Measurements from ENCODE around the gene NPHP4.

Gene NPHP4

GRCh38 chr1:5880630-5881405 lies 111.4 kb downstream of the NPHP4 start:
- TF ChIP-seq FOXP2 (optimal IDR thresholded peaks at IDR 0.05; ENCODE audit: control extremely low read depth, extremely low read length, insufficient read depth) (no peak), POLR2AphosphoS5 (IDR thresholded peaks at IDR 0.05; ENCODE audit: borderline replicate concordance, low read depth, low read length) (no peak), EZH2 (IDR thresholded peaks at IDR 0.05) (no peak)
- no peaks in the 10 kb centered on the region for H3K9me3 ChIP-seq (ENCODE audit: low read depth, low read length)
- no peak overlapping the region for H3K27ac ChIP-seq
- H3K4me3 ChIP-seq: no peak overlapping the region
- DNase-seq (ENCODE audit: low read depth, low spot score): no peak
- no peak overlapping the region for H3K9ac ChIP-seq (ENCODE audit: insufficient read length)
- H3K36me3 ChIP-seq (ENCODE audit: insufficient read depth, low read length): peaks cover 6% of the 10 kb centered on the region; the same call in 1 of the 2 replicates

GRCh38 chr1:5879421-5879820 lies 112.8 kb downstream of the NPHP4 start:
- H3K9me3 ChIP-seq (ENCODE audit: low read depth, low read length): no peaks in the 10 kb centered on the region
- no peak overlapping the region for H3K27ac ChIP-seq
- DNase-seq (ENCODE audit: low read depth, low spot score): no peak
- peaks cover 6% of the 10 kb centered on the region; the same call in 1 of the 2 replicates for H3K36me3 ChIP-seq (ENCODE audit: insufficient read depth, low read length)
- TF ChIP-seq EZH2 (IDR thresholded peaks at IDR 0.05) (no peak), FOXP2 (optimal IDR thresholded peaks at IDR 0.05; ENCODE audit: control extremely low read depth, extremely low read length, insufficient read depth) (no peak), POLR2AphosphoS5 (IDR thresholded peaks at IDR 0.05; ENCODE audit: borderline replicate concordance, low read depth, low read length) (no peak)
- H3K9ac ChIP-seq (ENCODE audit: insufficient read length): no peak overlapping the region
- no peak overlapping the region for H3K4me3 ChIP-seq

GRCh38 chr1:5878971-5879370 lies 113.3 kb downstream of the NPHP4 start:
- TF ChIP-seq EZH2 (IDR thresholded peaks at IDR 0.05) (no peak), FOXP2 (optimal IDR thresholded peaks at IDR 0.05; ENCODE audit: control extremely low read depth, extremely low read length, insufficient read depth) (no peak), POLR2AphosphoS5 (IDR thresholded peaks at IDR 0.05; ENCODE audit: borderline replicate concordance, low read depth, low read length) (no peak)
- no peak for DNase-seq (ENCODE audit: low read depth, low spot score)
- H3K4me3 ChIP-seq: no peak overlapping the region
- no peak overlapping the region for H3K9ac ChIP-seq (ENCODE audit: insufficient read length)
- no peak overlapping the region for H3K27ac ChIP-seq
- H3K9me3 ChIP-seq (ENCODE audit: low read depth, low read length): no peaks in the 10 kb centered on the region
- H3K36me3 ChIP-seq (ENCODE audit: insufficient read depth, low read length): peaks cover 6% of the 10 kb centered on the region; the same call in 1 of the 2 replicates

- TF ChIP-seq EZH2 (IDR thresholded peaks at IDR 0.05): no peak
- no peak for TF ChIP-seq POLR2AphosphoS5 (IDR thresholded peaks at IDR 0.05; ENCODE audit: borderline replicate concordance, low read depth, low read length)
- no peak for TF ChIP-seq FOXP2 (optimal IDR thresholded peaks at IDR 0.05; ENCODE audit: control extremely low read depth, extremely low read length, insufficient read depth)
- Histone ChIP-seq H3K27ac (no peak overlapping the region), H3K4me3 (no peak overlapping the region), H3K9me3 (ENCODE audit: low read depth, low read length) (no peaks in the 10 kb centered on the region), H3K9ac (ENCODE audit: insufficient read length) (no peak overlapping the region), H3K36me3 (ENCODE audit: insufficient read depth, low read length) (peaks cover 6% of the 10 kb centered on the region; the same call in 1 of the 2 replicates)
- DNase-seq (ENCODE audit: low read depth, low spot score): no peak
These were observed 114.3 kb downstream of the NPHP4 start for GRCh38 chr1:5877683-5878530.

- no peak for DNase-seq (ENCODE audit: low read depth, low spot score)
- Histone ChIP-seq H3K9me3 (ENCODE audit: low read depth, low read length) (no peaks in the 10 kb centered on the region), H3K4me3 (no peak overlapping the region), H3K36me3 (ENCODE audit: insufficient read depth, low read length) (peaks cover 6% of the 10 kb centered on the region; the same call in 1 of the 2 replicates), H3K9ac (ENCODE audit: insufficient read length) (no peak overlapping the region), H3K27ac (no peak overlapping the region)
- TF ChIP-seq EZH2 (IDR thresholded peaks at IDR 0.05): no peak
- no peak for TF ChIP-seq FOXP2 (optimal IDR thresholded peaks at IDR 0.05; ENCODE audit: control extremely low read depth, extremely low read length, insufficient read depth)
- TF ChIP-seq POLR2AphosphoS5 (IDR thresholded peaks at IDR 0.05; ENCODE audit: borderline replicate concordance, low read depth, low read length): no peak
These were observed 115.2 kb downstream of the NPHP4 start for GRCh38 chr1:5877001-5877400.

- H3K36me3 ChIP-seq (ENCODE audit: insufficient read depth, low read length): peaks cover 6% of the 10 kb centered on the region; the same call in 1 of the 2 replicates
- no peak overlapping the region for H3K9ac ChIP-seq (ENCODE audit: insufficient read length)
- no peak for DNase-seq (ENCODE audit: low read depth, low spot score)
- H3K9me3 ChIP-seq (ENCODE audit: low read depth, low read length): no peaks in the 10 kb centered on the region
- no peak for TF ChIP-seq POLR2AphosphoS5 (IDR thresholded peaks at IDR 0.05; ENCODE audit: borderline replicate concordance, low read depth, low read length)
- TF ChIP-seq EZH2 (IDR thresholded peaks at IDR 0.05): no peak
- TF ChIP-seq FOXP2 (optimal IDR thresholded peaks at IDR 0.05; ENCODE audit: control extremely low read depth, extremely low read length, insufficient read depth): no peak
- H3K4me3 ChIP-seq: no peak overlapping the region
- no peak overlapping the region for H3K27ac ChIP-seq
These were observed 116.1 kb downstream of the NPHP4 start for GRCh38 chr1:5876094-5876650.

GRCh38 chr1:5875345-5875910 lies 116.8 kb downstream of the NPHP4 start:
- H3K27ac ChIP-seq: no peak overlapping the region

More at GRCh38 chr1:5875345-5875910, 116.8 kb downstream of the NPHP4 start:
- H3K36me3 ChIP-seq (ENCODE audit: insufficient read depth, low read length): peaks cover 6% of the 10 kb centered on the region; the same call in 1 of the 2 replicates
- TF ChIP-seq FOXP2 (optimal IDR thresholded peaks at IDR 0.05; ENCODE audit: control extremely low read depth, extremely low read length, insufficient read depth) (no peak), EZH2 (IDR thresholded peaks at IDR 0.05) (no peak), POLR2AphosphoS5 (IDR thresholded peaks at IDR 0.05; ENCODE audit: borderline replicate concordance, low read depth, low read length) (no peak)
- H3K9me3 ChIP-seq (ENCODE audit: low read depth, low read length): no peaks in the 10 kb centered on the region
- H3K9ac ChIP-seq (ENCODE audit: insufficient read length): no peak overlapping the region
- DNase-seq (ENCODE audit: low read depth, low spot score): no peak
- no peak overlapping the region for H3K4me3 ChIP-seq

Measured in SK-N-MC (cell line).